NOMO-1 (cell line): ENCODE results near the gene CALR3.
"Not testable (repeated sequence)": the region's sequence is repeated elsewhere in the genome, so short reads cannot be mapped to it uniquely, and the experiment has no call there.

ENCODE experiments used
- DNase-seq, 2 experiments: peaks; one replicate each; lab custom pipeline; 2025; ENCODE audit not compliant: unreplicated experiment in 2 of 2; lab: John Stamatoyannopoulos, UW

The CALR3 gene

GRCh38 chr19:16497042-16497441, 1.1 kb upstream of the CALR3 start:
- no peak for DNase-seq

GRCh38 chr19:16496613-16496983, 631 bp upstream of the CALR3 start:
- no peak for DNase-seq

GRCh38 chr19:16486476-16486875, 9.5 kb downstream of the CALR3 start:
- DNase-seq = not testable (repeated sequence)

- DNase-seq = no peak
Measured at GRCh38 chr19:16482745-16483144, 13.2 kb downstream of the CALR3 start.

GRCh38 chr19:16477311-16477710, 18.7 kb downstream of the CALR3 start:
- no peak for DNase-seq

- DNase-seq = no peak
Measured at GRCh38 chr19:16476401-16476800, 19.6 kb downstream of the CALR3 start.

GRCh38 chr19:16473875-16474392, 22.0 kb downstream of the CALR3 start:
- DNase-seq = no peak

- no peak for DNase-seq
Measured at GRCh38 chr19:16472992-16473391, 23.0 kb downstream of the CALR3 start.

- not testable (repeated sequence) for DNase-seq
Measured at GRCh38 chr19:16472559-16472899, 23.4 kb downstream of the CALR3 start.

- DNase-seq = peak; percentile 27 to 29
Measured at GRCh38 chr19:16470911-16471811, 24.8 kb downstream of the CALR3 start.

- DNase-seq = no peak
Measured at GRCh38 chr19:16470541-16470910, 25.4 kb downstream of the CALR3 start.

GRCh38 chr19:16467581-16467980, 28.4 kb downstream of the CALR3 start:
- no peak for DNase-seq

- DNase-seq = not testable (repeated sequence)
Measured at GRCh38 chr19:16466802-16467427, 29.1 kb downstream of the CALR3 start.

GRCh38 chr19:16465239-16465638, 30.7 kb downstream of the CALR3 start:
- no peak for DNase-seq

GRCh38 chr19:16463991-16464575, 31.9 kb downstream of the CALR3 start:
- DNase-seq = no peak

GRCh38 chr19:16463341-16463990, 32.5 kb downstream of the CALR3 start:
- DNase-seq = no peak

GRCh38 chr19:16462757-16463250, 33.2 kb downstream of the CALR3 start:
- no peak for DNase-seq

GRCh38 chr19:16461630-16462051, 34.3 kb downstream of the CALR3 start:
- DNase-seq = no peak

- DNase-seq = no peak
Measured at GRCh38 chr19:16460454-16460853, 35.5 kb downstream of the CALR3 start.

GRCh38 chr19:16459680-16460079, 36.3 kb downstream of the CALR3 start:
- no peak for DNase-seq
